GDM1 (cell line): Measurements from ENCODE around the gene PIP4K2C.

Source experiments
- DNase-seq: peaks from one replicate; lab custom pipeline; 2025; lab: John Stamatoyannopoulos, UW

Gene PIP4K2C

GRCh38 chr12:57621497-57622292 lies 30.7 kb downstream of the PIP4K2C start:
- no peak for DNase-seq

GRCh38 chr12:57622293-57623245 lies 31.6 kb downstream of the PIP4K2C start:
- DNase-seq = no peak

- DNase-seq = no peak
Measured at GRCh38 chr12:57623385-57623784, 32.4 kb downstream of the PIP4K2C start.

GRCh38 chr12:57623811-57624390 lies 32.9 kb downstream of the PIP4K2C start:
- no peak for DNase-seq

- DNase-seq = no peak
Measured at GRCh38 chr12:57624441-57625220, 33.6 kb downstream of the PIP4K2C start.

GRCh38 chr12:57625261-57626032 lies 34.5 kb downstream of the PIP4K2C start:
- DNase-seq = no peak

- no peak for DNase-seq
Measured at GRCh38 chr12:57626111-57626920, 35.3 kb downstream of the PIP4K2C start.

- no peak for DNase-seq
Measured at GRCh38 chr12:57626921-57627445, 36.0 kb downstream of the PIP4K2C start.

GRCh38 chr12:57627501-57628279 lies 36.7 kb downstream of the PIP4K2C start:
- DNase-seq = no peak

- no peak for DNase-seq
Measured at GRCh38 chr12:57628280-57629191, 37.5 kb downstream of the PIP4K2C start.

- no peak for DNase-seq
Measured at GRCh38 chr12:57629897-57630471, 39.0 kb downstream of the PIP4K2C start.

GRCh38 chr12:57630891-57631433 lies 40.0 kb downstream of the PIP4K2C start:
- no peak for DNase-seq

GRCh38 chr12:57631566-57632072 lies 40.6 kb downstream of the PIP4K2C start:
- no peak for DNase-seq

GRCh38 chr12:57632073-57632957 lies 41.3 kb downstream of the PIP4K2C start:
- no peak for DNase-seq

GRCh38 chr12:57632958-57633840 lies 42.2 kb downstream of the PIP4K2C start, which contains the start of gene B4GALNT1:
B4GALNT1 (minus strand) TSS chr12:57633201; CDS start chr12:57632132, 1,069 bp downstream.
- peak; percentile 57 for DNase-seq
